Stimulated activated CD8-positive, alpha-beta memory T cell treated with anti-CD3 and anti-CD28 coated beads, Interleukin-15, amount 100 ng/mL, for 4 hours (primary cell): ENCODE data around the gene PRAC2.

Experiments used
- DNase-seq, 2 donors: peaks; one replicate each; pipeline ENCODE4 v3.0.0-alpha.2; 2020; ENCODE audit warnings: low read depth in 2 of 2

Gene PRAC2

GRCh38 chr17:48754500-48755261, 31.7 kb downstream of the PRAC2 start:
- DNase-seq: no peak

- no peak for DNase-seq
Measured at GRCh38 chr17:48755356-48755755, 32.4 kb downstream of the PRAC2 start.

- DNase-seq: no peak
Measured at GRCh38 chr17:48756830-48757251, 33.9 kb downstream of the PRAC2 start.

GRCh38 chr17:48757524-48757961, 34.6 kb downstream of the PRAC2 start:
- DNase-seq: no peak

GRCh38 chr17:48759288-48759687, 36.3 kb downstream of the PRAC2 start:
- no peak for DNase-seq

- no peak for DNase-seq
Measured at GRCh38 chr17:48760411-48760810, 37.4 kb downstream of the PRAC2 start.

DNA sequence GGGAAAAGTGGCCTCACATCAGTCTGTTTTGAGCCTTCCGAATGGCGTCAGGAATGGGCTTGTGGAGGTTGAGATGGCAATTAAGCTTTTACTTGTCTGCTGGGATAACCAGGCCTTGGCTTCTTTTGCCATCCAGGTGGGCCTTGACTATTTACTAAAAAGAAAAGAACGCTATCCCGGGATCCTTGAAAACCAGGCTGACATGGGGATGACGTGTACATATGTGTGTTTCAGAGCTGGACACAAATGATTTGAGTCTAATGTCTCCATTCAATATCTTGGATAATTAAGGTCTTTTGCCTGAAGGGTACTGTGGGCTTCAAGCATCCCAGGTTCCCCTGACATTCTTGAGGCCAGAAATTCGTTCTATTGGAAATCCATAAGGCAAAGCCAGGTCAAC, 38.1 kb downstream of the PRAC2 start:
- DNase-seq: no peak

GRCh38 chr17:48767263-48767774, 44.3 kb downstream of the PRAC2 start:
- no peak for DNase-seq

DNA sequence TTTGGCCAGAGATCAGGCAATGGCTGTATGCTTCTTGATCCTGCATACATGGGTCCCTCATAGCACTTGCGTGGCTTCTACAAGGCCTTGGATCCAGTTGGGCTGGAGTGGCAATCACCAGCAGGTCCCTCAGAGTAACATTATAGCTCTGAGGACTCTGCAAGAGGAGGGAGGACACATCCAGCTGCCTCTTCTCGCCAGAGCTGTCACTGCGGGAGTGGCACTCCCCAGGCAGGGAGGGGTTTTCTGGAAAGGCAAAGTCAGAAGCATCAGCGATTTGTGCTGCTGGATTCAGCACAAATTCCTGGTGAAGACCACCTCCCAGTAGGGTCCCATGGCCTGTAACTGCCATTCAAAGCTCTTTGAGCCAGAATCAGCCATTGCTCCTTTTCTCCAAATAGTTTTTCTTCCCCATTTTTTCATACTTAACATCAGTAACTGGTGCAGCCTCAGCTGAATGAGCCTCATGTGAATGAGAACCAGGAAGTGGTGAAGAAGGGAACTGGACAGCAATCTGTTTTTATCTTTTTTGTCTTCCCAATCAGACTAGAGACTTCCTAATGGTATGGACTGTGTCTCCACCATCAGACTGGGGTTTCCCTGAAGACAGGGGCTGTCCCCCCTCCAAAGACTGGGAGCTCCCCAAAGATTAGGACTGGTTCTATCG, 46.2 kb downstream of the PRAC2 start:
- no peak for DNase-seq

GRCh38 chr17:48770954-48771353, 48.0 kb downstream of the PRAC2 start:
- no peak for DNase-seq

- no peak for DNase-seq
Measured at GRCh38 chr17:48773245-48773644, 50.3 kb downstream of the PRAC2 start.
